GM04504 (cell line): ENCODE measurements around the gene DEFB121.
"Not testable (repeated sequence)": the region's sequence is repeated elsewhere in the genome, so short reads cannot be mapped to it uniquely, and the experiment has no call there.

Source experiments
- DNase-seq: peaks from one replicate; pipeline ENCODE4 v3.0.0-alpha.2; 2012; ENCODE audit warnings: low read depth

Gene DEFB121, protein sequence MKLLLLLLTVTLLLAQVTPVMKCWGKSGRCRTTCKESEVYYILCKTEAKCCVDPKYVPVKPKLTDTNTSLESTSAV

DNA sequence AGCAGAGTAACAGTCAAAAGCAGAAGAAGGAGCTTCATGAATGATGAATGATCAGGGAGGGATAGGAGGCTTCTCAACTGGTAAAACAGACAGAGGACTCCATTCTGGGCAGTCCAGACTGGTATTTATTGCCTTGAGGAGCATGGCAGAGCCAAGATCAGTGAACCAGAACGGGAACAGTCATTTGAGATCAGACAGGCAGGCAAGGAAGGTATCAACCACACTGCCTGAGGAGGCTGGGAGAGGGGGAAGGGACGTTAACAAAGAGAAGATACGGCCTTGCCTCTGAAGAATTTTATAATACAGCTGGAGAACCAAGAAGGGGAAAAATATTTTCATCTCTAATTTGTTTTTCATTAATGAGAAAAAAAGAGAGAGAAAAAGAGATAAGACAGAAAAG lies at the start of gene DEFB121:
DEFB121 (minus strand) TSS at position 101 of the 400 bp plus-strand sequence; CDS start at position 38, 63 bp downstream.
- DNase-seq: no peak

DNA sequence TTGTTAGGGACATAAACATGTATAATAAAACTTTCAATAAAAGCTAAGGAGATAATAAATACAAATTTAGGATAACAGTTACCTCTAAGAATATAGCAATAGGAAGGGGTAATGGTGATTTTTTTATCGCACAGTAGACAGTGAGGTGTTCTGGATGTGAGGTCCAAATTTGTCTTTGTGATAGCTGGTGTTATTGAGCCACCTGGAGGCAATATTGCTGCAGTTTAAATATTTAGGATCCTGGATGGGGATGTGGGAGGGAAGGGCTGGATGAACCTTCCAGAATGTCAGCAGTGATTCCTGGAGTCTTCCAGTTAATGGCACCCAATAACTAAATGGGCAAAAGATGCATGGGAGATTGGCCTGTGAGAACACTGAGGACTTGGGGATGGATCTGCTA lies 48.3 kb upstream of the DEFB121 start:
- DNase-seq: no peak

DNA sequence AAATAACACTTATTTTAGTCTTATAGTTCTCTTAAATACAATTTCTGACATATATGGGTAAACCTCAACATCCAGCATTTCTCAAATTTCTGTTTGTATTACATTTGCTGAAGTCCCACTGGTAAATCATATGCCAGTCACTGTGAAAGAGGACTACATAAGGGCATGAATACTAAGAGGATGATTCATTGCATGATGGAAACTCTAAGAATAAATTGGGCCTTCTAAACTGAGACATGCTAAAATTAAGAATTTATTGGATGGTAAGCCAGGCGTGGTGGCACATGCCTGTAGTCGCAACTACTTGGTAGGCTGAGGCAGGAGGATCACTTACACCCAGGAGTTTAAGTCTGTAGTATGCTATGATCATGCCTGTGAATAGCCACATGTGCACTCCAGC lies 46.6 kb upstream of the DEFB121 start:
- DNase-seq: no peak

DNA sequence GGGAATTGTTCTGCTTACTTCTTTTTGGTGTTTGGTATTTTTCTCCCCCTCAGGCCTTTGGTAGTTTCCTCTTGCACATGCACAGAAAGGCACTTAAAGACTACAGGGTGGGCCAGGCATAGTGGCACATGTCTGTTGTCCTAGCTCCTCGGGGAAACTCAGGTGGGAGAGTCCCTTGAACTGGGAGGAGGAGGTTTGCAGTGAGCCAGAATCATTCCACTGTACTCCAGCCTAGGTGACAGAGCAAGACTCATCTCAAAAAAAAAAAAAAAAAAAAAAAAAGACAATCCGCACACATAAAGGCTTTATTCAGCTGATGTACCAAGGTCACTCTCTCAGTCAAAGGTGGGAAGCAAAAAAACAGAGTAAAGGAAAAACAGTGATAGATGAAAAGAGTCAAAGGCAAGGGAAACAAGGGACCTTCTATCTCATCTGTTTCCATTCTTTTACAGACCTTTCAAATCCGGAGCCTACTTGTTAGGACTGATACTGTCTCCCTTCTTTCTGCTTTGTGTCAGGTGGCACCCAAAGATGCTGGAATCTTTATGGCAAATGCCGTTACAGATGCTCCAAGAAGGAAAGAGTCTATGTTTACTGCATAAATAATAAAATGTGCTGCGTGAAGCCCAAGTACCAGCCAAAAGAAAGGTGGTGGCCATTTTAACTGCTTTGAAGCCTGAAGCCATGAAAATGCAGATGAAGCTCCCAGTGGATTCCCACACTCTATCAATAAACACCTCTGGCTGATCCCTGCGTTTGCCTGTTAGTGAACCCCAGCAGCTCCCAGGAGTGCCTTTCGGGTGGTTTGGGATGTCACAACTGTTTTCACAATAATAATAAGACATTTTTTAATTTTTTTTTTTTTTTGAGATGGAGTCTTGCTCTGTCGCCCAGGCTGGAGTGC lies 43.7 kb upstream of the DEFB121 start:
- no peak for DNase-seq

DNA sequence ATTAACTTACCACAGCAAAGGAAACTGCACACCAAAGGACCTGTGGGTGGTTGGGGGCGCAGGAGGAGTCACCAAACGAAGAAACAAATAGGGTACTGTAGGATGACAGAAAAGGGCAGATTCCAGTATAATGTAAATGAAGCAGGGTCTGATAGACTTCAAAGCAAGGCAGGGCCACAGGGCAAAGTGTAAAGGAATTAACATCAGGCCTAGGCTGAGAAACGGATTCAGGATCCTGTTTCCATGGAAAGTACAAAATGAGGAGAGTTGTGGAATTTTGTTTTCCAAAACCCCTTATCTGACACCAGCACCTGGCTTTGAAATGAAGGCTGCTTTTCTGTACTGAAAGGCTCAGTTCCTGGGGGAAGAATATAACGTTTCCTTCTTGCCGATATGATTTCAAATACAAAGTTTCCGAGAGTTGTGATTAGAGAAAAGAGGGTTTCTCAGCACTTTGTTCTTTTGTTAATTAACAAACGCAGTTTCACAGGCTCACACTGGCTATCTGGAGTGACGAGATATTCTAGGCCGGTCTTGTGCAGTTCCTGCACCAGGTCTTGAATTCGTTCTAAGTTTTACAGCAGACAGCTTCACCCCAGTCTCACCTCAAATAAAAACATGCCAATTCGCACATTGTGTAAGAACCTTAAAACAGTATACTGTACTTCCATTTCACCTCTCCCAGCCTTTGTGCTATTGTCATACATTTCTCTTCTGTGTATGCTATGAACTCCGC lies 40.2 kb upstream of the DEFB121 start:
- no peak for DNase-seq

DNA sequence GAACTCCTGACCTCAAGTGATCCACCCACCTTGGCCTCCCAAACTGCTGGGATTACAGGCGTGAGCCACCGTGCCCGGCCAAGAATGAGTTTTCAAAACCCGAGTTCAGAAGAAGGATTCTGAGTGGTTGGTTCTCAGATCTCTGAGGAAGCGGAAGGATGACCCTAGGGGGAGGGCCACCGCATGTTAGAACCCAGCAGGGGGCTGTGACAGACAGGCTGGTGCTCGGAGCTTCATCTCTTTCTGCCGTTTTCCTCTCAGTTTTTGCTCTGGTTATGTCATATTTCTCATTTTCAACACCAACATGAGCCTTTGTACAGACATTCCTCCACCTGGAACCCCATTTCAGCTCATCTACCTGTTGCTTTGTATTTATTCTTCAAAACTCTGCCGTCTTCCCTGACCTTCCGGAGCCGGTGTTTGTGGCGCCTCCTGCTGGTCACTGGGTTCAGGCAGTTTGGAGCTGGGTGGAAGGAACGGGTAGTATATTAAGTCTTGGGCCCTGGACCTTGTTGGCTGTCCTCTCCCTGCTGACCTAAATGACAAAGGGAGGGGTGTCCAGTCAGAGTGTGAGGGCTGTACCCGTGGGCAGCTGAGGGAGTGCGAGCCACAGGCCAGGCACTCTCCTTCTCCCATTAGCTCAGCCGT lies 34.1 kb upstream of the DEFB121 start, which contains the start of gene DEFB123:
DEFB123 (plus strand) TSS at position 621 of the 648 bp plus-strand sequence. CDS start 67 bp downstream, outside the sequence.
- no peak for DNase-seq

DNA sequence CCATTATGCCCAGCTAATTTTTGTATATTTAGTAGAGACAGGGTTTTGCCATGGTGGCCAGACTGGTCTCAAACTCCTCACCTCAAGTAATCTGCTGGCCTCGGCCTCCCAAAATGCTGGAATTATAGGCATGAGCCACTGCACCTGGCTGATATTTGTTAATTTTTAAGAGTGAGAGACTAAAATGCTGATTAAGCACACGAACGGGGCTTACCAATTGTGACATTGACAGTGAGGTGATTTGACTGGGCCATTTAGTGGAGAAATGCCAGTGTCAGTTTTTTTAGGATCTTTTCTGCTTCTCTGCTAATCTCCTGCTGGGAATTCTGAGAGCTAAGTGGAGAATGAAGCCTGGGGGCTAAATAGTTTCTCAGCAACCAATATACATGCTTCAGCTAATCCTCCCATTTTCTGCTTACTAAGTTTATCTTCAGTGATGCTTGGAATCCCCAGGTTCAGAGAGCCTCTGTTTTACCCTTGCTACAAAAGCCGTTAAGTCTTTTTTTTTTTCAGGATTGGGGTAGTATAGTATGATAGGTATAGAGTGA lies 24.6 kb upstream of the DEFB121 start:
- no peak for DNase-seq

DNA sequence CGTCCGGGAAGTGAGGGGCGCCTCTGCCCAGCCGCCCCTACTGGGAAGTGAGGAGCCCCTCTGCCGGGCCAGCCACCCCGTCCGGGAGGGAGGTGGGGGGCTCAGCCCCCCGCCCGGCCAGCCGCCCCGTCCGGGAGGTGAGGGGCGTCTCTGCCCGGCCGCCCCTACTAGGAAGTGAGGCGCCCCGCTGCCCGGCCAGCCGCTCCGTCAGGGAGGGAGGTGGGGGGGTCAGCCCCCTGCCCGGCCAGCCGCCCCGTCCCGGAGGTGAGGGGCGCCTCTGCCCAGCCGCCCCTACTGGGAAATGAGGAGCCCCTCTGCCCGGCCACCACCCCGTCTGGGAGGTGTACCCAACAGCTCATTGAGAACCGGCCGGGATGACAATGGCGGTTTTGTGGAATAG lies 21.6 kb upstream of the DEFB121 start:
- not testable (repeated sequence) for DNase-seq

DNA sequence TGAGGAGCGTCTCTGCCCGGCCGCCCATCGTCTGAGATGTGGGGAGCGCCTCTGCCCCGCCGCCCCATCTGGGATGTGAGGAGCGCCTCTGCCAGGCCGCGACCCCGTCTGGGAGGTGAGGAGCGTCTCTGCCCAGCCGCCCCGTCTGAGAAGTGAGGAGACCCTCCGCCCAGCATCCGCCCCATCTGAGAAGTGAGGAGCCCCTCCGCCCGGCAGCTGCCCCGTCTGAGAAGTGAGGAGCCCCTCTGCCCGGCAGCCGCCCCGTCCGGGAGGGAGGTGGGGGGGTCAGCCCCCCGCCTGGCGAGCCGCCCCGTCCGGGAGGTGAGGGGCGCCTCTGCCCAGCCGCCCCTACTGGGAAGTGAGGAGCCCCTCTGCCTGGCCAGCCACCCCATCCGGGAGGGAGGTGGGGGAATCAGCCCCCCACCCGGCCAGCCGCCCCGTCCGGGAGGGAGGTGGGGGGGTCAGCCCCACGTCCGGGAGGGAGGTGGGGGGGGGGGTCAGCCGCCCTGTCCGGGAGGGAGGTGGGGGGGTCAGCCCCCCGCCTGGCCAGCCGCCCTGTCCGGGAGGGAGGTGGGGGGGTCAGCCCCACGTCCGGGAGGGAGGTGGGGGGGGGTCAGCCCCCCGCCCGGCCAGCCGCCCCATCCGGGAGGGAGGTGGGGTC lies 21.0 kb upstream of the DEFB121 start:
- DNase-seq: not testable (repeated sequence)

DNA sequence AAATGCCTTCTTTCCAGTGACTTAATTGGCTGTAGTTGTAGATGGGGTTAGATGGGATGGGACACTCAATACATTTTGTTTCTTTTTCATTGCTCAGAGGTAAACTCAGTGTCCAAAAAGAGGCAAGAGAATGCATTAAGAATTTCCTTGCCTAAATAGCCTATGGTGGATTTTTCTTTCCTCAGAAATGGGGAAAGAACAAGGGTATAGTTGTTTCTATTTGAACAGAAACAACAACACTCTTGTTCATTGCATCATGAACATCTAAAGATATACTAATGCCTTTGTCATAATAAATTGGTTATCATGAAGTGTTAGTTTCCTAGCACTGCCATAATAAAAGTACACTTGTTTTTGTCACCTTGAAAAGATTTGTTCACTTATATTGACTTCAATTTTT lies 19.8 kb upstream of the DEFB121 start:
- DNase-seq: no peak

DNA sequence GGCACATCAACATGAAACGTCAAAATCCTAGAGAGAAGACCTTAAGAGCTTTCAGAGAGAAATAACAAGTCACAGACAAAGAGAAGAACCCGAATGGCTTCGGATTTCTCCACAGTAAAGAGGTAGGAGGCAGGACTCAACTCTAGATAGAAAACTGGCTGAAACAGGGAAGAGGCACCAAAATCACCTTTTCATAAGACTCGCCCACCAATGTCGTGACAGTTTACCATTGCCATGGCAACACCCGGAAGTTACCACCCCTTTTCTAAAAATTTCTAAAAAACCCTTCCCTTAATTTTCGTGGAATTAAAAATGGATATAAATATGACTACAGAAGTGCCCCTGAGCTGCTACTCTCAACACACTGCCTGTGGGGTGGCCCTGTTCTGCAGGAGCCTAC lies 12.3 kb upstream of the DEFB121 start:
- DNase-seq: no peak

DNA sequence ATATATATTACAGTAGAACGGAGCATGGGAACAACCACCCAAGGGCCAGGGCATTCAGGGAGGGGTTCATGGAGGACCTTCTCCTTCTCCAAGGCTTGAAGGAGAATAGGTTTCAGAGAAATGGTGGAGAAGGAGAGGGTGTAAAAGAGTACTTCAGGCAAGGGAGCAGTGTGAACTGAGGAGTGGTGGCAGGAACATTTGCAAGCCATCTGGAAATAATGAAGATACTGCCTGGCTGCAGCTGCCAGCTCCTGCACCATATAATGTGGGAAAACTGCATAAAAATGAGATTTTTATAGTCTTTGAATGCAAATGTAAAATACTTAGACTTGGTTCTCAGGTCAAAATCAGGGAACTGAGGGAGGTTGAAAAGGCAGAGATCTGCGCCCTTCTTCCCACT lies 9.6 kb upstream of the DEFB121 start:
- DNase-seq: no peak

DNA sequence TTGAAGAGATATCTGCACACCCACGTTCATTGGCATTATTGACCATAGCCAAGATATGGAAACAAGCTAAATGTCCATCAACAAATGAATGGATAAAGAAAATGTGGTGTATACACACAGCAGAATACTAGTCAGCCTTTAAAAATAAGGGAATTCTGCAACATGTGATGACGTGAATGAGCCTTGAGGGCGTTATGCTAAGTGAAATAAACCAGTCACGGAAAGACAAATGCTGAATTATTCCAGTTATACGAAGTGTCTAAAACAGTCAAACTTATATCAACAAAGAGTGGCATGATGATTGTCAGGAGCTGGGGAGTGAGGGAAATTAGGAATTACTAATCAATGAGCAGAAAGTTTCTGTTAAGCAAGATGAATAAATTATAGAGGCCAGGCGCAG lies 8.4 kb upstream of the DEFB121 start:
- no peak for DNase-seq

DNA sequence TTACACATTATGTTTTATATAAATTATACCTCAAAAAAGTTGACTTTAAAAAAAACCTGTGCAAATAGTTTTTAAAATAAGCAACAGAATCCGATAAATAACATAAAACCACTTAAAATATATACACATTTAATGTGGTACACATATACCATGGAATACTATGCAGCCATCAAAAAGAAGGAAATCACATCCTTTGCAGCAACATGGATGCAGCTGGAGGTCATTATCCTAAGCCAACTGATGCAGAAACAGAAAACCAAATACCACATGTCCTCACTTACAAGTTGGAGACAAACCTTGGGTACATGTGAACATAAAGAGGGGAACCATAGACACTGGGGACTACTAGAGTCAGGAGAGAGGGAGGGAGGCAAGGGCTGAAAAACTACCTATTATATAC lies 4.0 kb upstream of the DEFB121 start:
- DNase-seq: no peak

DNA sequence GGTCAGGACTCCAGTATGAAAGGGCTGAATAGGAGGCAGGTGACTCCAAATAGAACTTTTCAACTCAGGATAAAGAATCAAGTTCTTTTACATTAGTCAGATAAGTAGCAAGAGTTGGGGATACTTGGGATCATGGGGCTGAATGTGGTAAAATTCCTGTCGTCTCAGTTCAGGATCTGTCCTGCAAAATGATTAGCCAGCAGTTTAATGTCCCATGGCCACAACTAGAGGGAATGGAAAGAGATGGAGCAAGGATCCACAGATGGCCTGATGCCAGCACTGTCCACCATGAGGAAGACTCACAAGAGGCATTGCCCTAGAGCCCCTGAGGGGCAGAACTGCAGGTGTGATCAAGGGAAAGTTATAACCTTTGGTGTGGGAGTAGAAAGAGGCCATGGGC lies 2.1 kb downstream of the DEFB121 start:
- no peak for DNase-seq

DNA sequence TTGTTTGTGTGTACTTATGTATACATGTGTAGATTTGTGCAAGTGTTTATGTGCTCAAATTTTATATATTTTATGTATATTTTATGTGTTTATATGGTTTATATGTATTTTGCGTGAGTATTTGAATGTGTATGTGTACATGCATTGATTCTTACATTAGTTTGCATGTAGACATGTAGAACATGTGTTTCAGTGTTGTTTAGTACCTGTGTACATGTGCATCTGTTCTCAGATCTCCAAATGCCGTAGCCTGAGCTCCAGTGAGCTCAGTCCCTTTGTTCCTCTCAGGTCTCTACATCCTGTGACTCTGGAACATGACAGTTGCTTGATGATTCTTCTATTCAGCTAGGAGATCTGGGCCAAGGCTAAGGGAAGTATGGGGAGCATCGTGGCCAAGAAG lies 11.1 kb downstream of the DEFB121 start:
- DNase-seq: no peak

DNA sequence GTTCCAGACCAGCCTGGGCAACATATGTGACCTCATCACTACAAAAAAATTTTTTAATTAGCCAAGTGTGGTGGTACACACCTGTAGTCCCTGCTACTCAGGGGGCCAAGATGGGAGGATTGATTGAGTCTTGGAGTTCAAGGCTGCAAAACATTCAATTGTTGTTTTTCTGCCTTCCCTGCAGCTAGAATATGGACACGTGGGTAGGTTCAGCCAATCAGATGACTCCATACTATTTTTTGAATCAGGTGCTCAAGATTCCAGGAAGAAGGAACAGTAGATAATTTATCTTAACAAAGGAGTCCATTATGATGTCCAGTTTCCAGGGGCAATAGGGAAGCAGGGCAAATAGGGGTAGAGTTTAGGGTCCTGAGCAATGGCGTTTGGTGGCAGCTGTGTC lies 13.2 kb downstream of the DEFB121 start:
- DNase-seq: no peak

DNA sequence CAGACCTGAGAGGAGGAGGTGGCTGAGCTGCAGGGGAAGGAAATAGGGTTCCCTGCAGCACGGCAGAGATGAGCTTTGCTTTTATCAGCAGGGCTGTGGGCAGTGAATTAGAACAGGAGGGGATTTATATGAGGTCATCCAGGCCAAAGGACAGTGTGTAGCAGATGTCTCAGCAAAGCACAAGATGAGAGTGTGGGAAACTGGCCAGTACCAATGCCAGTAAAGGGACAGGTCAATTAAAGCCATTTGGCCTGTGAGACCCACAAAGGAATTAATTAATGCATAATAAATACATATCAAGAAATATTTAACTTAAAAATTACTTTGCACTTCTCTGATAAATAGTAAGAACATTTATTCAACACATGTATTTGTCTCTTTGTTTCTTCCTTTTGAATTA lies 15.5 kb downstream of the DEFB121 start, which contains the start of gene DEFB119:
DEFB119 (minus strand) TSS at position 101 of the 400 bp plus-strand sequence. CDS start 107 bp downstream, outside the sequence.
- DNase-seq: no peak

DNA sequence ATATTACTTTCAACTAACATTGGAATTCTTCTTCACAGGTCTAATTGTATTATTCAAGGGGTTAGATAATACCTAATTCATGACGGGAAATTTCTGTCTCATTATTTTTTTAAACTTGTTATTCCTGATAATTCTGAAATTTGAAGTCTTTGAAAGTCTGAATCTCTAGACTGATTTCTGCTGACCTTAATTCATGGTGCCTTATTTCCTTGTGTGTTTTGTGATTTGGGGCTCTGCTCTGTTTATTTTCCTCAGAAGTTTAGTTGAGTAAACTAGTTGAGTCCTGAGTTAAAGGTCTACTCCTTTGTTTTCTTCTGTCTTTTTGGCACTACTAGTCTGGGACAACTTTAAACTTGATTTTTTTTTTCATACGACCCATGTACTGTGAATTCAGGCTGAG lies 31.7 kb downstream of the DEFB121 start:
- DNase-seq: no peak

DNA sequence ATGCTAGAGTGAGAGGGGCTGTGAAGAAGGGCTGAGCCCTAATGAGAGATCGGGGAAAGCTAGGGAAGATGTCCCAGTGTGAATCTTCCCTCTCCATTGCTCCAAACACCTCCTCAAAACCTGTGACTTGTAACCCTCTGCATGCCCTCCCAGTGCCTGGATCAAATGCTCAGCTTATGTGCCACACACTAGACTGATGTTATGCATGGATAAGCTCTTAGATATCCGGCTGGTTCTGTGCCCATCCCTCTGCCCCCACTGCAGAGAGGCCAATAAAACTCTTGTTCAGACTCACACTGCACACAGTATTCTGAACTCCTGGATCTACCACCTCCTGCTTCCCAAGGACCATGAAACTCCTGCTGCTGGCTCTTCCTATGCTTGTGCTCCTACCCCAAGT lies 37.7 kb downstream of the DEFB121 start, which contains the start of gene DEFB118:
DEFB118 (plus strand) TSS at position 301 of the 400 bp plus-strand sequence; CDS start at position 351, 50 bp downstream.
- DNase-seq: no peak

DNA sequence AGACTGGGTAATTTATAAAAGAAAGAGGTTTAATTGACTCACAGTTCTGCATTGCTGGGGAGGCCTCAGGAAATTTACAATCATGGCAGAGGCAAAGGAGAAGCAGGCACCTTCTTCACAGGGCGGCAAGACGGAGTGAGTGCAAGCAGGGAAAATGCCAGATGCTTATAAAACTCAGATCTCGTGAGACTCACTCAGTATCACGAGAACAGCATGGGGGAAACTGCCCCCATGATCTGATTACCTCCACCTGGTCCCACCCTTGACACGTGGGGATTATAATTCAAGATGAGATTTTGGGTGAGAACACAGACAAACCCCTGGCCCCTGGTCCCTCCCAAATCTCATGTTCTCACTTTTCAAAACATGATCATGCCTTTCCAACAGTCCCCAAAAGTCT lies 41.7 kb downstream of the DEFB121 start:
- not testable (repeated sequence) for DNase-seq
